Psoas muscle (tissue), 8 donors: ENCODE results near the gene NLRP6. TPM values are rescaled to one million over a fixed set of nuclear protein-coding genes. Genes with fewer than 3 reads are reported as not detected.

ENCODE experiments used
- ATAC-seq, 4 donors: fragments of 200-7000 bp; cut with Tn5 transposase; one replicate each; pipeline ENCODE4 v1.9.1; 2020; ENCODE audit warnings: moderate library complexity in 3 of 4, mild to moderate bottlenecking in 2 of 4
- DNase-seq, 2 donors: peaks; one replicate each; pipeline ENCODE4 v3.0.0-alpha.2; 2020
- H3K27ac ChIP-seq: fragments of 200-600 bp; one replicate; pipeline ENCODE4 v1.8.0; 2022
- H3K27me3 ChIP-seq, 3 donors: fragments of 200-600 bp in 1 of 3; one replicate each; pipeline versions ENCODE4 v1.6.1 to v1.8.0; 2013 to 2022; ENCODE audit warnings: low read length in 2 of 3, mild to moderate bottlenecking in 2 of 3, moderate library complexity in 1 of 3; ENCODE audit not compliant: insufficient read depth in 3 of 3
- H3K36me3 ChIP-seq, 2 donors: fragments of 200-600 bp in 1 of 2; one replicate each; pipeline versions ENCODE4 v1.6.1 to v1.8.0; 2013 to 2022; ENCODE audit warnings: low read depth in 1 of 2, mild to moderate bottlenecking in 1 of 2, moderate library complexity in 1 of 2; ENCODE audit not compliant: insufficient read depth in 1 of 2
- H3K4me1 ChIP-seq: fragments of 200-600 bp; one replicate; pipeline ENCODE4 v1.8.0; 2022
- H3K4me3 ChIP-seq: fragments of 200-600 bp; one replicate; pipeline ENCODE4 v1.8.0; 2022; ENCODE audit warnings: mild to moderate bottlenecking
- H3K9me3 ChIP-seq: fragments of 200-600 bp; one replicate; pipeline ENCODE4 v1.8.0; 2022
- WGBS, 3 donors: extraction: QIAGEN DNeasy Blood & Tissue Kit; methylation state at CpG; one replicate each; pipeline versions ENCODE4 v1.1.6 to v1.1.7; 2013; 5-methylcytosine and 5-hydroxymethylcytosine counted together
- intact Hi-C, 2 donors: fragments of 100-400 bp; cut with DNase I; formaldehyde crosslinking; loops; one replicate each; pipeline versions ENCODE4 v1.11.0 to v1.14.2; 2022
- polyA plus RNA-seq, 3 donors: library from polyadenylated mRNA; stranded (reverse); fragments of 200-250 nt; gene quantifications; one replicate each; pipeline ENCODE4 v1.2.3, GENCODE V29; 2013
- total RNA-seq, 4 donors: library from RNA; stranded (reverse); fragmentation: NEBNext Ultra II Directional in 2 of 4; extraction: Animal tissue kit (Norgen Biotek cat#: 25700) in 2 of 4; gene quantifications; one replicate each; pipeline versions ENCODE4 v1.2.1 to v1.2.4, GENCODE V29; 2021 to 2023
- TF ChIP-seq, protein P1 (sequence below): fragments of 200-600 bp; IDR thresholded peaks from one replicate; pipeline ENCODE4 v1.8.0; 2022; ENCODE audit warnings: antibody characterized with exemption
- donor health status: healthy with polysubstance abuse.
- donor health status: DM: no; HTN: no; CAD: no; lungs with moderate emphysema.
- donor health status: Bipolar disorder and iron deficiency.
- donor health status: healthy.
- donor health status: DM: yes; HTN: yes; CAD: no.
- donor health status: DM: no; HTN: no; CAD: no.
- donor health status: DM: no; HTN: no; CAD: no.
- donor health status: DM: yes; HTN: yes; CAD: no.

The NLRP6 gene
- total and polyA plus RNA-seq, 7 donors = 0.03 to 0.17 (median 0.07) TPM; not detected in 3

DNA sequence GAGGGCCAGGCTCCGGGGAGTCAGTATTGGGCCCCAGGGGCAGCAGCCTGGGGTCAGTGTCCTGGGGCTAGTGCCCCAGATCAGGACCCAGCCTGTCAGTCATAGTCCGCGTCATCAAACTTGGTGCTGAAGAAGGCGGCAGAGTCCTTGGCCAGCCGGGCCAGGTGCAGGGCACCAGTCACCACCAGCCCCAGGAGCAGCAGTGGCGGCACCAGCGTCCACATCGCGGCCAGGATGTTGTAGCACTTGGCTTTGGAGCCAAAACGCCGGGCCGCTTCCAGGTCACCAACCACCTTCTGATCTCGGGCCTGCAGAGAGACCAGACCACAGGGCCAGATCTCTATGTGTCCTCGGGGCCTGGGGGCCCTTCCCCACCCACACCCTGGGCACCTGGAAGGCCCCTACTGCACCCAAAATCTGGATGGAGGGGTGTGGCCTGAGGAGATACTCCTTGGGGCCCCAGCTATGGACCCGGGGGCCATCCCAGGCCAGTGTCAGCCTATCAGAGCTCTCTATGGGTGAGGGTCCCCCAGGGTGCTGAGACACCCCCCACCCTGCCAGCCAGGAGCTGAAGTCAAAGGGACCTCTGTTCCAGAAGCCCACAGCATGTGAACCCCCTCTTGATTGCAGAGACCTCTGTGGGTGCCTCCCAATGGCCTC lies 20.3 kb downstream of the NLRP6 start:
- H3K9me3 ChIP-seq = no peaks in the 10 kb centered on the region
- H3K4me1 ChIP-seq = no peaks in the 10 kb centered on the region
- DNase-seq (peak; percentile 17 to 42), ATAC-seq (peak in 1 of 4 donors; percentile 3)
- intact Hi-C loops = loop anchor here in 1 of 2 donors (5.0 kb wide), 1 partner anchor 64 kb away; no protein-coding TSS in a partner anchor
- no peak overlapping the region for H3K27ac ChIP-seq
- no peak overlapping the region for H3K4me3 ChIP-seq
- TF ChIP-seq, protein P1, sequence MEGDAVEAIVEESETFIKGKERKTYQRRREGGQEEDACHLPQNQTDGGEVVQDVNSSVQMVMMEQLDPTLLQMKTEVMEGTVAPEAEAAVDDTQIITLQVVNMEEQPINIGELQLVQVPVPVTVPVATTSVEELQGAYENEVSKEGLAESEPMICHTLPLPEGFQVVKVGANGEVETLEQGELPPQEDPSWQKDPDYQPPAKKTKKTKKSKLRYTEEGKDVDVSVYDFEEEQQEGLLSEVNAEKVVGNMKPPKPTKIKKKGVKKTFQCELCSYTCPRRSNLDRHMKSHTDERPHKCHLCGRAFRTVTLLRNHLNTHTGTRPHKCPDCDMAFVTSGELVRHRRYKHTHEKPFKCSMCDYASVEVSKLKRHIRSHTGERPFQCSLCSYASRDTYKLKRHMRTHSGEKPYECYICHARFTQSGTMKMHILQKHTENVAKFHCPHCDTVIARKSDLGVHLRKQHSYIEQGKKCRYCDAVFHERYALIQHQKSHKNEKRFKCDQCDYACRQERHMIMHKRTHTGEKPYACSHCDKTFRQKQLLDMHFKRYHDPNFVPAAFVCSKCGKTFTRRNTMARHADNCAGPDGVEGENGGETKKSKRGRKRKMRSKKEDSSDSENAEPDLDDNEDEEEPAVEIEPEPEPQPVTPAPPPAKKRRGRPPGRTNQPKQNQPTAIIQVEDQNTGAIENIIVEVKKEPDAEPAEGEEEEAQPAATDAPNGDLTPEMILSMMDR = no peak
- 53 to 70% (median 57%) methylated on average over 15 of the region's 15 CpGs for WGBS, 3 donors
- H3K27me3 ChIP-seq = peaks cover 0 to 39% (median 4%) of the 10 kb centered on the region in 3 donors
- H3K36me3 ChIP-seq = no peaks in the 10 kb centered on the region

DNA sequence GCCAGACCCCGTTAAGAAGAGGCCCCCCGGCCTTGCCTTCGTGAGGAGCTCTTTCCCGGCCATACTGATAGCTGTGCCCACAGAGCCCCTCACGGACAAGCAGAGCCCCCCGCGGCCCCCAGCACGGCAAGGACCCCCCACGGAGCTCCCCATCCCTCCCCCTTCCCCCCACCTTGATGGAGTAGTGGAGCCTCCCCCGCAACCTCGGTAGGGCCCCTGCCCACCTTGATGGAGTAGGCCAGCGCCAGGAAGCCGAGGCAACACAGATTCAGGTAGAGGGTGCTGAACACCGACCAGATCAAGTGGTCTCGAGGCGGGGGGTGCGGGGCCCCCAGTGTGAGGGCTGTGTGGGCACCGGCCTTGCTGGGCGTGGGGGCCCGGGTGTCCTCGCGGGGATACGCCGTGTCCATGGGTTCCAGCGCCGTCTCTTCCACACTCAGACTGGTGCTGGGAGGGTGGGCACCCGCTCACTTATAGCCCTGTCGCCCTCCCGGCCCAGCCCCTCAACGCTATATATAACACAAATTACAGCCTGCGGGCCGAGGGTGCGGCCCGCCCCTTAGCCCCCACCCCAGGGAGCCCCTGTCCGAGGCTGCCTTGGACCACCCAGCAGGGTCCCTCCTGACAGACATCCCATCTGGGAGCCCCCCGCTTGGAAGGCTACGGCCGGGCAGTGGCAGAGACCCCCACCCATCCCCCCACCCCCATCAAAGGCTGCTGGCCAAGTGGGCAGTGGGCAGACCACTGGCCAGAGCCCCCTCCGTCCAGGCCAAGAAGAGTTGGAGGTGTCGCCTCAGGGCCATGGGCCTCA lies 21.1 kb downstream of the NLRP6 start, which contains the start of gene IFITM5:
IFITM5 (minus strand) TSS at position 446 of the 811 bp plus-strand sequence; CDS start at position 410, 36 bp downstream.
- 59 to 65% (median 60%) methylated on average over 38 to 40 of the region's 40 CpGs for WGBS, 3 donors
- H3K27me3 ChIP-seq = peaks cover 0 to 47% (median 4%) of the 10 kb centered on the region in 3 donors
- intact Hi-C loops = loop anchor here in 1 of 2 donors (5.0 kb wide), 1 partner anchor 63 kb away; no protein-coding TSS in a partner anchor
- ATAC-seq (no peak), DNase-seq (peak; percentile 9 to 47)
- no peak within 1 kb of the TSS for H3K4me3 ChIP-seq
- no peaks in the 10 kb centered on the region for H3K9me3 ChIP-seq
- TF ChIP-seq, protein P1 = no peak
- no peaks in the 10 kb centered on the region for H3K36me3 ChIP-seq
- H3K4me1 ChIP-seq = no peaks in the 10 kb centered on the region
- H3K27ac ChIP-seq = no peak within 1 kb of the TSS

- 10 to 26% (median 13%) methylated on average over 18 to 20 of the region's 20 CpGs for WGBS, 3 donors
- Histone ChIP-seq H3K27ac (no peak overlapping the region), H3K36me3 (no peaks in the 10 kb centered on the region), H3K27me3 (peaks cover 0 to 50% (median 4%) of the 10 kb centered on the region in 3 donors), H3K4me3 (no peak overlapping the region), H3K4me1 (no peaks in the 10 kb centered on the region), H3K9me3 (no peaks in the 10 kb centered on the region)
- TF ChIP-seq, protein P1 = no peak
- DNase-seq (peak; percentile 21 to 47), ATAC-seq (no peak)
- intact Hi-C loops = loop anchor here in 1 of 2 donors (5.0 kb wide), 1 partner anchor 62 kb away; no protein-coding TSS in a partner anchor
Measured at GRCh38 chr11:299951-300735, 21.9 kb downstream of the NLRP6 start.

- Histone ChIP-seq H3K27me3 (peaks cover 0 to 30% (median 4%) of the 10 kb centered on the region in 3 donors), H3K9me3 (no peaks in the 10 kb centered on the region), H3K4me3 (no peak overlapping the region), H3K27ac (no peak overlapping the region), H3K36me3 (no peaks in the 10 kb centered on the region), H3K4me1 (no peaks in the 10 kb centered on the region)
- 86 to 90% (median 87%) methylated on average over 12 of the region's 12 CpGs for WGBS, 3 donors
- peak in 1 of 2 donors; percentile 15 for DNase-seq
- TF ChIP-seq, protein P1 = no peak
- intact Hi-C loops = no loop called here
- ATAC-seq = no peak
Measured at GRCh38 chr11:303363-303762, 25.2 kb downstream of the NLRP6 start.
